GM10266 (cell line): ENCODE measurements around the gene RAB40A.
A peak's percentile ranks its signal among the peaks of the same experiment; 100 is the strongest.
"Not testable (repeated sequence)": the region's sequence is repeated elsewhere in the genome, so short reads cannot be mapped to it uniquely, and the experiment has no call there.

Experiments
- DNase-seq: peaks from one replicate; pipeline ENCODE4 v3.0.0; 2012; ENCODE audit errors: extremely low spot score
- TF ChIP-seq, protein P1 (sequence below): IDR thresholded peaks from 2 replicates; pipeline ENCODE4 v1.5.1; 2012; ENCODE audit warnings: mild to moderate bottlenecking, low read depth; ENCODE audit not compliant: control insufficient read depth, insufficient read depth; ENCODE audit errors: missing control alignments

The RAB40A gene

DNA sequence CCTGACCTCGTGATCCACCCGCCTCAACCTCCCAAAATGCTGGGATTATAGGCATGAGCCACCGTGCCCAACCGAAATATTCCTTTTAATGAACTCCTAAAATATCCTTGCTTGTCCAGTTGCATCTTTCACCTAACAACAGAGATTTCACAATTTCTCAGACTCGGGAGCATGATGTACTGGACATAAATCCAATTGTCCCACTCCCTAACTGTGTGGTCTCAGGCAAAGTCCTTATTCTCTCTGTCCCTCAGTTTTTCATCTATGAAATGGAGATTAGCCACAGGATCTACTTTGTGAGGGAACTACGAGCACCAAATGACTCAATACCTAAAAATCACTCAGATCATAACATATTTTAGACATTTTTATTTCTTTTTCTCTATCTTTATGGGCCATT is 9.3 kb downstream of the RAB40A start:
- DNase-seq = no peak
- TF ChIP-seq, protein P1, sequence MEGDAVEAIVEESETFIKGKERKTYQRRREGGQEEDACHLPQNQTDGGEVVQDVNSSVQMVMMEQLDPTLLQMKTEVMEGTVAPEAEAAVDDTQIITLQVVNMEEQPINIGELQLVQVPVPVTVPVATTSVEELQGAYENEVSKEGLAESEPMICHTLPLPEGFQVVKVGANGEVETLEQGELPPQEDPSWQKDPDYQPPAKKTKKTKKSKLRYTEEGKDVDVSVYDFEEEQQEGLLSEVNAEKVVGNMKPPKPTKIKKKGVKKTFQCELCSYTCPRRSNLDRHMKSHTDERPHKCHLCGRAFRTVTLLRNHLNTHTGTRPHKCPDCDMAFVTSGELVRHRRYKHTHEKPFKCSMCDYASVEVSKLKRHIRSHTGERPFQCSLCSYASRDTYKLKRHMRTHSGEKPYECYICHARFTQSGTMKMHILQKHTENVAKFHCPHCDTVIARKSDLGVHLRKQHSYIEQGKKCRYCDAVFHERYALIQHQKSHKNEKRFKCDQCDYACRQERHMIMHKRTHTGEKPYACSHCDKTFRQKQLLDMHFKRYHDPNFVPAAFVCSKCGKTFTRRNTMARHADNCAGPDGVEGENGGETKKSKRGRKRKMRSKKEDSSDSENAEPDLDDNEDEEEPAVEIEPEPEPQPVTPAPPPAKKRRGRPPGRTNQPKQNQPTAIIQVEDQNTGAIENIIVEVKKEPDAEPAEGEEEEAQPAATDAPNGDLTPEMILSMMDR = no peak

DNA sequence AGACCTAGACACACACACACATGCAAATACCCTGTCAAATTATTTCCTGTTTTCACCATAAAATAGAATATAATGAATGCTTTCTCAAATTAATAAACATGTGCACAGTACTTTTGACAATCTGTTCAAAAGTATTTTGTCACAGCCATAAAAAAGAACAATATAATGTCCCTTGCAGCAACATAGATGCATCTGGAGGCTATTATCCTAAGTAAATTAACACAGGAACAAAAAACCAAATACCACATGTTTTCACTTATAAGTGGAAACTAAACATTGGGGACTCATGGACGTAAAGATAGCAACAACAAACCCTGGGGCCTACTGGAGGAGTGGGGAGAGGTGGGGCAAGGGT is 15.5 kb downstream of the RAB40A start:
- no peak for DNase-seq
- TF ChIP-seq, protein P1 = no peak

DNA sequence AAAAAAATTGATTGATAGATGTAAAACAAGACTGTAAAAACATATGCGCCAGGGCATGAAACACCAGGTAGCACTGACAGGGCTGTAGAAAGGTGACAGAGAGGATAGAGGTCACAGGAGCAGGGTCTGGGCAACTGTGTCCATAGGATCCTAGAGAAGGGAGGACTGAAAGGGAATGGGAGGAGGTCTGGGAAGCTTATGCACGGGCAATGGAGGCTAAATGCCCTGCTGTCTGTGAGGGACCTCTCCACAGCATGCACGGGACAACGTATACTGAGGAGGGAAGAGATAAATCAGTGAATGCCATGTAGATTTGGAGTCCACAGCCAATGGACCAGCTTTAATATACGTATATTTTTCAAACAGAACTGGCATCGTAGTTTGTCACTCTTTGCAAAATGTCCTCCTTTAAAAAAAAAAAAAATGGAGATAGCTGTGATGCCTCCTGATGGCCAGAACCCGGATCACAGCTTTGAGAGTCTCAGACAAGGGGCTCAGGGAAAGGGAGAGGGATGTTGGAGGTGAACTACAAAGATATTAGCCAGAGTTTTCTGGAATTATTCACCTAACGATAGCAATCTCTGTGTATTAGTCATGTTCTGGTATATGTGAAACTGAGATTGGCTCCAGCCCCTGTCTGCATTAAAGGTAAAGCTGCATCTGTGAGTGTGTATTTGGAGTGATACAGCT is 16.0 kb downstream of the RAB40A start:
- TF ChIP-seq, protein P1 = no peak
- DNase-seq = no peak

DNA sequence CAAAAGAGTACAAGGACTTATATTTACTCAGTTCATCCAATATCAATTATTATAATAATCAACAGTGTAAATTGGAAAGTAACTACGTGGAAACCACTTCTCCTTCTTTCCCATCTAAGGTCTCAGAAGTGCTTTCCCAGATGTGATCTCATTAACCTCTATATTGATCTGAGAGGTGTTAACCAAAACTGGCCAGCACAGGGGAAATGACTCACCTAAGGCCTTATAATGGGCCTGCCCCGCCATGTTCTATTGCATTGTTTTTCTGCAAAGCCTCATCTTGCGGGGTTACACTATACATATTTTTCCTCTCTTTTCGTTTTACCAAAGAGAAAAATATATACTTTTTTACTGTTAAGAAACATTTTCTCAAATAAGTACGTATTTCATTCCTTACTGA is 20.5 kb downstream of the RAB40A start:
- no peak for DNase-seq
- TF ChIP-seq, protein P1 = no peak

DNA sequence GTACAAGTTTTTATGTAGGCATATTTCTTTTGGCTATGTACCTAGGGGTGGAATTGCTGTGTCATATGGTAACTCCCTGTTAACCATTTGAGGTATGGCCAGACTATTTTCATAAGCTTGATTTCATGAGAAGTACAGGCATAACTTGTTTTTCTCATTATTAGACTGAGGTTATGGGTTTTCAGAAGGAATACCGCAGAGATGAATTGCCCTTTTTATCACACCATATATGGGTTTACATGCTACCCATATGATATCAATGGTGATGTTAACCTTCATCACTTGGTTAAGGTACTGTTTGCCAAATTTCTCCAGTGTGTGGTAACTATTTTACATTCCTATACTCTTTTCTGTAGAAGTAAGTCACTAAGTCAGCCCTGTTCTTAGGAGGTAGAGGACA is 23.5 kb downstream of the RAB40A start:
- no peak for DNase-seq

DNA sequence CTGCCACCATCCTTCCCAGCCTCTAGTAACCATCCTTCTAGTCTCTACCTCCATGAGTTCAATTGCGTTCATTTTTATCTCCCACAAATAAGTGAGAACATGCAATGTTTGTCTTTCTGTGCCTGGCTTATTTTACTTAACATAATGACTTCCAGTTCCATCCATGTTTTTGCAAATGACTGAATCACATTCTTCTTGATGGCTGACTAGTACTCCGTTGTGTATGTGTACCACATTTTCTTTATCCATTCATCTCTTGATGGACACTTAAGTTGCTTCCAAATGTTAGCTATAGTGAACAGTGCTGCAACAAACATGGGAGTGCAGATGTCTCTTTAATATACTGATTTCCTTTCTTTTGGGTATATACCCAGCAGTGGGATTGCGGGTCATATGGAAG is 25.7 kb downstream of the RAB40A start:
- DNase-seq = not testable (repeated sequence)

More for the DNA sequence above, 23.5 kb downstream of the RAB40A start:
- TF ChIP-seq, protein P1 = no peak

DNA sequence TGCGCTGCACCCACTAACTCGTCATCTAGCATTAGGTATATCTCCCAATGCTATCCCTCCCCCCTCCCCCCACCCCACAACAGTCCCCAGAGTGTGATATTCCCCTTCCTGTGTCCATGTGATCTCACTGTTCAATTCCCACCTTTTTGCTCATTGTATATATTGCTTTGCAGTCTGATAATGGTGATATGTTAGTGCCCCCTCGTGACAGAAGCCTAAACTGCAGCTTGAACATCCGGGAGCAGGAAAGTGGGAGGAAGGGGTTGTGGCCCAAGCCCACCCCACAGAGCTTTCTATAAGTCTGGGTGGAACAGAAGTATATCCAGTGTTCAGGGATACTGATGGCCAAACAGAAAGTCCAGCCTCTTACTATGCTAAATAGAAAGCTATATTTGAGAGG is 29.6 kb downstream of the RAB40A start:
- DNase-seq = peak; percentile 4
- TF ChIP-seq, protein P1 = peak; percentile 52

DNA sequence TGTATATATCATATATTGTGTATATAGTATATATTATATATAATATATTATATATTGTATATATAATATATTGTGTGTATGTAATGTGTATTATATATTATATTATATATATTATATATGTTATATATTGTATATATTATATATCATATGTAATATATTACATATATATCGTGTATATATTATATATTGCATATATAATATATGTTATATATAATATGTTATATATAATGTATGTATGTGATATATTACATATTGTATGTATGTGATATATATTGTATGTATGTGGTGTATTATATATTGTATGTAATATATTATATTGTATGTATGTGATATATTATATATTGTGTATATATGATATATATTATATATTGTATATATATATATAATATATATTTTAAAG is 30.5 kb downstream of the RAB40A start:
- no peak for DNase-seq
- TF ChIP-seq, protein P1 = no peak
